Activated naive CD8-positive, alpha-beta T cell (primary cell): ENCODE results near the gene NPFFR1.

Experiments used
- H3K27ac Mint-ChIP-seq: one replicate; pipeline ENCODE4 v1.8.0; 2021; ENCODE audit warnings: mixed read lengths
- H3K27me3 Mint-ChIP-seq: one replicate; pipeline ENCODE4 v1.8.0; 2021; ENCODE audit warnings: mixed read lengths
- H3K36me3 Mint-ChIP-seq: one replicate; pipeline ENCODE4 v1.8.0; 2021; ENCODE audit warnings: mixed read lengths
- H3K4me1 Mint-ChIP-seq: one replicate; pipeline ENCODE4 v1.8.0; 2021; ENCODE audit warnings: low read depth, mixed read lengths
- H3K4me3 Mint-ChIP-seq: one replicate; pipeline ENCODE4 v1.8.0; 2021; ENCODE audit warnings: mild to moderate bottlenecking, mixed read lengths
- H3K9me3 Mint-ChIP-seq: one replicate; pipeline ENCODE4 v1.8.0; 2021; ENCODE audit warnings: low read depth, mixed read lengths

Gene NPFFR1

DNA sequence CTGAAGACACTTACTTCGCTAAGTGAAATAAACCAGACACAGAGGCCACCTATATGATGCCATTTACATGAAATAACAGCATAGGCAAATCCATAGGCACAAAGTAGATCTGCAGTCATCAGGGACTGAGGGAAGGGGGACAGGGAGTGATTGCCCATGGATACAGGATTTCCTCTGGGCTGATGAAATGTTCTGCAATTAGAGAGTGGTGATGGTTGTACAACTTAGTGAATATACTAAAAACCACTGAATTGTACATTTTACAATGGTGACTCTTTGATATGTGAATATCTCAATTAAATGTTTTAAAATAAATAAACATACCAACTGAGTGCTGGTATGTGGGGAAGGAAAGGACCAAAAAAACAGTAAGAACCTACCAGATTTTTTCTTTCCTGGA, 70.9 kb downstream of the NPFFR1 start:
- Mint-ChIP-seq H3K27me3 (no peaks in the 10 kb centered on the region), H3K27ac (no peak overlapping the region), H3K4me1 (no peaks in the 10 kb centered on the region), H3K4me3 (no peak overlapping the region), H3K9me3 (no peaks in the 10 kb centered on the region), H3K36me3 (peaks cover 3% of the 10 kb centered on the region)

DNA sequence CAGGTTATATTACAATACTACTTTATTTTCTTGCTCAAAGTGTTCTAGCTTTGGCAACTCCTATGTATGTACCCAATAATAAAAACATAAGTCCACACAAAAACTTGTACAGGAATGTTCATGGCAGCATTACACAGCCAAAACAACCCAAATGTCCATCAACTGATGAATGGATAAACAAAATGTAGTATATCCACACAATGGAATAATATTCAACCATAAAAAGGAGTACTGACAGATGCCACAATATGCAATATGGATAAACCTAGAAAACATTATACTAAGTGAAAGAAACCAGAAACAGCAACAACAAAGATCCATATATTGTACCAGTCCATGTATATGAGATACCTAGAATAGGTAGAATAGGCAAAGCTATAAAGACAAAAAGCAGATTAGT, 71.5 kb downstream of the NPFFR1 start:
- H3K4me1 Mint-ChIP-seq, result no peaks in the 10 kb centered on the region
- no peaks in the 10 kb centered on the region for H3K27me3 Mint-ChIP-seq
- H3K9me3 Mint-ChIP-seq, result no peaks in the 10 kb centered on the region
- H3K27ac Mint-ChIP-seq, result no peak overlapping the region
- H3K36me3 Mint-ChIP-seq, result peaks cover 2% of the 10 kb centered on the region
- H3K4me3 Mint-ChIP-seq, result no peak overlapping the region

DNA sequence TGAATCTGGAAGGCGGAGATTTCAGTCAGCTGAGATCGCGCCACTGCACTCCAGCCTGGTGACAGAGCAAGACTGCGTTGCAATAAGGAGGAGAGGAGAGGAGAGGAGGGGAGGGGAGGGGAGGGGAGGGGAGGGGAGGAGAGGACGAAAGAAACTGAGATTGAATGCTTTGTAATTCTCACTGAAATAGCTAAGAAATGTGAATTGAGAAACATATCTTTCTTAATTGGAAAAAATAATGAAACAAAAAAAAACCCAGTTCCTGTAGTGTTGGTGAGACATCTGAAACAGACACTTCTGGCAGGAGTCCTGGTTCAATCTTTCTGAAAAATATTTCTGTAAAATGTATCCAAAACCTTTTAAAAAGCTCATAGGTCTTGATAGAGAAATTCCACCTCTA, 77.0 kb downstream of the NPFFR1 start:
- no peaks in the 10 kb centered on the region for H3K4me1 Mint-ChIP-seq
- no peak overlapping the region for H3K4me3 Mint-ChIP-seq
- peaks cover 2% of the 10 kb centered on the region for H3K36me3 Mint-ChIP-seq
- H3K27me3 Mint-ChIP-seq, result no peaks in the 10 kb centered on the region
- H3K27ac Mint-ChIP-seq, result no peak overlapping the region
- H3K9me3 Mint-ChIP-seq, result no peaks in the 10 kb centered on the region

DNA sequence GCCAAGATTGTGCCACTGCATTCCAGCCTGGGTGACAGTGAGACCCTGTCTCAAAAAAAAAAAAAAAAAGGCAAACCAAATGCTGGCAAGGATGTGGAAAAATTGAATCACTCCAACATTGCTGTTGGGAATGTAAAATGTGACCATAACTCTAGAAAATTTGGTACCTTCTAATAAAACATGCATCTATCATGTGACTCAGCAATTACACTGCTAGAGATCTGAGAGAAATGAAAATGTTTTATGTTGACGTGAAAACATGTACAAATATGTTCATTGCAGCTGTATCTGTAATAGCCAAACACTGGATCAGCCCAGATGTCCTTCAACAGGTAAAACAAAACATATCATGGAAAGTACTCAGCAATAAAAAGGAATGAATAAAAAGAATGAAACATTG, 82.7 kb downstream of the NPFFR1 start:
- H3K9me3 Mint-ChIP-seq, result no peaks in the 10 kb centered on the region
- H3K27ac Mint-ChIP-seq, result no peak overlapping the region
- no peaks in the 10 kb centered on the region for H3K27me3 Mint-ChIP-seq
- no peak overlapping the region for H3K4me3 Mint-ChIP-seq
- peaks cover 16% of the 10 kb centered on the region for H3K36me3 Mint-ChIP-seq
- peaks cover 28% of the 10 kb centered on the region for H3K4me1 Mint-ChIP-seq

DNA sequence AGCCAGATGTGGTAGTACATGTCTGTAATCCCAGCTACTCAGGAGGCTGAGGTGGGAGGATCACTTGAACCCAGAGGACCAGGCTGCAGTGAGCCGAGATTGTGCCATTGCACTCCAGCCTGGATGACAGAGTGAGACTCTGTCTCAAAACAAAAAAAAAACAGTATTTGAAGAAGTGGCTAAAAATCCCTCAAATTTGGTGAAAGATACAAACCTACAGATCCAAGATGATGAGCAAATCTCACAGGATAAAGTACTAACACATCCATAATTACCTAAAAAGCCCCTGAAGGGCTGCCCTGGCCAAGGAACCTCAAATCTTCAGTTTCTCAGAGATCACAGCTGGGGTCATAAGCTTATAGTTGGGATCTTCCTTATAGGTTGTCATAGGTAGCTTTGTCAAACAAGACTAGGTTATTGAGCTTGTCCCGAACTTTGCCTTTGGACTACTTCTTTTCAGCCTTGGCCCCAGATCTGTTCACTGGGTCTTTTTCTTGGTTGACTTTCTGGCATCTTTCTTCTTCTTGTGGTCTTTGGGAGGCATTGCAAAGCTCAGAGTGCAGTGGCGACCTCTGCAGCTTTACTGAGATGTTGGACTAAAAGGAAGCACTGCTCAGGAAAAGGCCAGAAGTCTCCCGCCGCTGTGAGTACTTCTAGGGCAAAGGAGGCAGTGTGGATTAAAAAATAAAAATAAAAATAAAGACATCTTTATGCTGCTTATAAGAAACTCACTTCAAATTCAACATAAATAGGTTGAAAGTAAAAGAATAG, 84.9 kb downstream of the NPFFR1 start:
- Mint-ChIP-seq H3K4me3 (no peak overlapping the region), H3K36me3 (peaks cover 14% of the 10 kb centered on the region), H3K27me3 (no peaks in the 10 kb centered on the region), H3K9me3 (no peaks in the 10 kb centered on the region), H3K27ac (no peak overlapping the region), H3K4me1 (peaks cover 28% of the 10 kb centered on the region)
